ENCODE measurements around the gene AKR7A2.

AKR7A2 gene

GRCh38 chr1:19255288-19255687 lies 56.7 kb downstream of the AKR7A2 start:
- H3K27me3 Mint-ChIP-seq (ENCODE audit: low read depth) = no peaks in the 10 kb centered on the region
- no peak for TF ChIP-seq CTCF (IDR thresholded peaks at IDR 0.05; ENCODE audit: unreplicated experiment in 3 of 3)
- no peak overlapping the region for H3K4me3 Mint-ChIP-seq
- H3K4me1 Mint-ChIP-seq = peaks cover 24% of the 10 kb centered on the region
- no peak overlapping the region for H3K27ac Mint-ChIP-seq
- no peaks in the 10 kb centered on the region for H3K9me3 Mint-ChIP-seq
- H3K36me3 Mint-ChIP-seq (ENCODE audit: low read depth) = peaks cover 19% of the 10 kb centered on the region

DNA sequence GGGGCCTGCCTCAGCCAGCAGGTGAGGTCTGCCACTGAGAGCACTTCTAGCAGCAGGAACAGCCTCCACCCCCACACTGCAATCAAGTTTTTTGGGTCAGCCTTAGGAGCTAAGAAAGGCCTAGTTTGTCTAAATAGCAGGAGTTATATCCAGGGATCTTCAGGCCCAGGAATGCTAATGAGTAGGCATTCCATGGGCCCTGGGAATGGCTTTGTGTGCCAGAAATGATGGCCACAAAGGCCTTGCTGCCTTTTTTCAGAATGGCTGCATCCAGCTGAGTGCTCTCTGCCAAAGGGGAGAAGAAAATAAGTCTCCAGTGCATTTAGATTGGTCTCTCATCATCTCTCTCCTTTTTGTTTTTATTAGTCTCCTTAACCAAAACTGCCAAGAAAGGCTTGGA lies 57.5 kb downstream of the AKR7A2 start:
- Mint-ChIP-seq H3K36me3 (ENCODE audit: low read depth) (peaks cover 11% of the 10 kb centered on the region), H3K4me1 (peaks cover 24% of the 10 kb centered on the region), H3K4me3 (no peak overlapping the region), H3K9me3 (no peaks in the 10 kb centered on the region), H3K27ac (no peak overlapping the region), H3K27me3 (ENCODE audit: low read depth) (no peaks in the 10 kb centered on the region)
- TF ChIP-seq CTCF (IDR thresholded peaks at IDR 0.05; ENCODE audit: unreplicated experiment in 3 of 3) = no peak
